Measurements from ENCODE around the gene PCBD2. TPM values are rescaled to one million over a fixed set of nuclear protein-coding genes. Genes with fewer than 3 reads are reported as not detected.

PCBD2 gene
- total RNA-seq, 1 experiment from 2014 or later: 10.9 TPM

- DNase-seq (ENCODE audit: low read depth, low spot score) (no peak), ATAC-seq (peak; percentile 83)
- no peak overlapping the region for H3K4me3 ChIP-seq (replicated peaks in 1 of 2; ENCODE audit: low read depth in 1 of 2, low read length in 2 of 2)
- H3K9me2 ChIP-seq (ENCODE audit: insufficient read depth): no peaks in the 10 kb centered on the region
- TF ChIP-seq SRF (IDR thresholded peaks at IDR 0.05; ENCODE audit: low read depth): no peak
- TF ChIP-seq MAX (IDR thresholded peaks at IDR 0.05): no peak
- TF ChIP-seq EGR1 (IDR thresholded peaks at IDR 0.05; ENCODE audit: low read depth): no peak
- TF ChIP-seq RAD21 (IDR thresholded peaks at IDR 0.05; ENCODE audit: low read depth): peak; percentile 58
- TF ChIP-seq CTCF (IDR thresholded peaks at IDR 0.05 in 2 of 3, conservative IDR thresholded peaks at IDR 0.05 in 1 of 3; ENCODE audit: borderline replicate concordance in 1 of 3, insufficient read depth in 1 of 3, low read depth in 2 of 3, low read length in 2 of 3): peak; percentile 61 to 66 (median 62)
- TF ChIP-seq POLR2AphosphoS5 (IDR thresholded peaks at IDR 0.05; ENCODE audit: low read depth, low read length): no peak
- no peak for TF ChIP-seq ZFX (IDR thresholded peaks at IDR 0.05)
- TF ChIP-seq EZH2 (IDR thresholded peaks at IDR 0.05): no peak
- BruUV-seq (replicated peaks): no TSS peak
- ChIA-PET RAD21 (ENCODE audit: low non-redundant PET in 1 of 2, low total read pairs in 2 of 2, uncharacterized antibody in 2 of 2, unreplicated experiment in 2 of 2) (interaction anchor here in 1 of 2 experiments (0.8 kb wide), 1 partner anchor 275 kb away, joined by 3 read pairs; no protein-coding TSS in a partner anchor), CTCF (interaction anchor here (0.6 to 3.3 kb wide), 9 partner anchors 12 to 319 kb away, joined by 3 to 22 read pairs (median 4); partner anchors contain the start of gene PCBD2), POLR2A (no interaction called here)
- intact Hi-C loops (cut with micrococcal nuclease): loop anchor here (1.0 kb wide), 2 partner anchors 274 to 415 kb away; no protein-coding TSS in a partner anchor
- H3K79me2 ChIP-seq (ENCODE audit: insufficient read depth, low read length): peaks cover 3% of the 10 kb centered on the region
- H3K27ac ChIP-seq (ENCODE audit: low read depth, low read length): no peak overlapping the region
- H3K27me3 ChIP-seq (ENCODE audit: insufficient read depth, low read length): no peaks in the 10 kb centered on the region
- H3K36me3 ChIP-seq (ENCODE audit: control insufficient read depth in 1 of 2, insufficient read depth in 2 of 2, low read length in 2 of 2): peaks cover 10 to 21% of the 10 kb centered on the region in 2 experiments
- no peak overlapping the region for H2AFZ ChIP-seq (ENCODE audit: low read depth, low read length, poor library complexity, severe bottlenecking)
- H4K20me1 ChIP-seq (ENCODE audit: insufficient read depth): no peaks in the 10 kb centered on the region
- H3K9me3 ChIP-seq (ENCODE audit: control insufficient read depth in 1 of 2, insufficient read depth in 1 of 2, low read depth in 1 of 2, low read length in 2 of 2): no peaks in the 10 kb centered on the region
- no peaks in the 10 kb centered on the region for H3K4me1 ChIP-seq (ENCODE audit: control insufficient read depth in 1 of 2, insufficient read depth in 2 of 2, low read length in 2 of 2)
- H3K9ac ChIP-seq (ENCODE audit: low read length): no peak overlapping the region
- no peak overlapping the region for H3K4me2 ChIP-seq (ENCODE audit: low read length)
These were observed 12.3 kb downstream of the PCBD2 start for GRCh38 chr5:134917070-134917815.

All from HCT116 (cell line).